ENCODE results near the gene MRAP.

DNA sequence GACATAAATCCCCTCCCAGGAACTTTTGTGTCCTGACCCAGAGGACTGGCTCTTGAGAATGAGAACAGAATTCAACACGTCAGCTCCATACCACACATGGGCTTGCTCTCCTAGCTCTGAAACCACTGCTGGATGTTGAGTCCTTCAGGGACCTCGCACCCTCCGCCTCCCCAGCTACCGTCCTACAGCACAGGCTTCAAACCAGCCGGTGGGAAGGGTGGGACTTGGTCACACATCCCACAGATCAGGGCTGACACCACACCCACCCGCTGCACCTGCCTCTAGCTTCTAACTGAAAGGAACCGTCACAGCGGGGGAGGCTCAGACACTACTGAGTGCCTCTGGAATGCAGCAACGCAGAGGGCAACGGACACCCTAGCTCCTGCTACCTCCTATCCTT is 24.0 kb downstream of the MRAP start:
- TF ChIP-seq POLR2A (IDR thresholded peaks at IDR 0.05; ENCODE audit: low read length) = no peak
- no peak for TF ChIP-seq GATA1 (IDR thresholded peaks at IDR 0.05; ENCODE audit: low read depth, low read length)
